ENCODE results near the gene RBM14.

DNA sequence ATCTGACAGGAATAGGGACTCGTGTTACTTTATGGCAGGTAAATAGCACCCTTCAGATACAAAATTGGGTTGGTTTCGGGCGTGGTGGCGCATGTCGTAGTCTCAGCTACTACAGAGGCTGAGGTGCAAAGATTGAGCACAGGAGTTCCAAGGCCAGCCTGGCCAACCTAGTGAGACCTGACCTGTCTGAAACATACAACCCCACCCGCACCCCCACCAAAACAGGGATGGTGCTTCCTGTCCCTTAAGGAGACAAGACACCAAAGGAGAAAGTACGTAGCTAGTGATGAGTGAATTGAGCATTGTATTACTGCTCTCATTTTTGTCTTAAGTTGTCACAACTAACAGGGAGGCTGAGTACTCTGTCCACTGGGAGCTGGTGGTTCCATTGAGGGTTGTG, 36.2 kb downstream of the RBM14 start:
- TF ChIP-seq, protein P1, sequence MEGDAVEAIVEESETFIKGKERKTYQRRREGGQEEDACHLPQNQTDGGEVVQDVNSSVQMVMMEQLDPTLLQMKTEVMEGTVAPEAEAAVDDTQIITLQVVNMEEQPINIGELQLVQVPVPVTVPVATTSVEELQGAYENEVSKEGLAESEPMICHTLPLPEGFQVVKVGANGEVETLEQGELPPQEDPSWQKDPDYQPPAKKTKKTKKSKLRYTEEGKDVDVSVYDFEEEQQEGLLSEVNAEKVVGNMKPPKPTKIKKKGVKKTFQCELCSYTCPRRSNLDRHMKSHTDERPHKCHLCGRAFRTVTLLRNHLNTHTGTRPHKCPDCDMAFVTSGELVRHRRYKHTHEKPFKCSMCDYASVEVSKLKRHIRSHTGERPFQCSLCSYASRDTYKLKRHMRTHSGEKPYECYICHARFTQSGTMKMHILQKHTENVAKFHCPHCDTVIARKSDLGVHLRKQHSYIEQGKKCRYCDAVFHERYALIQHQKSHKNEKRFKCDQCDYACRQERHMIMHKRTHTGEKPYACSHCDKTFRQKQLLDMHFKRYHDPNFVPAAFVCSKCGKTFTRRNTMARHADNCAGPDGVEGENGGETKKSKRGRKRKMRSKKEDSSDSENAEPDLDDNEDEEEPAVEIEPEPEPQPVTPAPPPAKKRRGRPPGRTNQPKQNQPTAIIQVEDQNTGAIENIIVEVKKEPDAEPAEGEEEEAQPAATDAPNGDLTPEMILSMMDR (IDR thresholded peaks at IDR 0.05): no peak
- no peak for TF ChIP-seq EP300 (IDR thresholded peaks at IDR 0.05)
